Endodermal cell (in vitro differentiated cells): Measurements from ENCODE around the gene KIF12. TPM values are rescaled to one million over a fixed set of nuclear protein-coding genes. Genes with fewer than 3 reads are reported as not detected.

Source experiments
- DNase-seq: peaks from one replicate; pipeline ENCODE4 v3.0.0-alpha.2; 2017
- H3K27ac ChIP-seq: 2 replicates; pipeline ENCODE4 v1.5.1; 2013; ENCODE audit warnings: mild to moderate bottlenecking, low read depth, low read length, moderate library complexity
- H3K27me3 ChIP-seq: 2 replicates; pipeline ENCODE4 v1.6.1; 2013; ENCODE audit warnings: mild to moderate bottlenecking, low read length, moderate library complexity; ENCODE audit not compliant: insufficient read depth, control insufficient read depth, poor library complexity, severe bottlenecking
- H3K36me3 ChIP-seq: 2 replicates; pipeline ENCODE4 v1.7.0; 2013; ENCODE audit warnings: mild to moderate bottlenecking, low read length, moderate library complexity; ENCODE audit not compliant: control insufficient read depth, insufficient read depth
- H3K4me1 ChIP-seq: one replicate; pipeline ENCODE4 v1.7.0; 2013; ENCODE audit warnings: low read length; ENCODE audit not compliant: control insufficient read depth, insufficient read depth
- H3K4me3 ChIP-seq: 2 replicates; pipeline ENCODE4 v1.5.1; 2013; ENCODE audit warnings: mild to moderate bottlenecking, low read length, moderate library complexity
- H3K9ac ChIP-seq: 2 replicates; pipeline ENCODE4 v1.6.1; 2013; ENCODE audit warnings: mild to moderate bottlenecking, low read length, moderate library complexity; ENCODE audit not compliant: poor library complexity, severe bottlenecking; ENCODE audit errors: extremely low read depth
- H3K9me3 ChIP-seq: 2 replicates; pipeline ENCODE4 v1.6.1; 2013; ENCODE audit warnings: mild to moderate bottlenecking, low read length, moderate library complexity; ENCODE audit not compliant: control insufficient read depth
- H3K27ac Mint-ChIP-seq: 2 replicates; pipeline ENCODE4 v1.8.0; 2020; ENCODE audit warnings: mixed read lengths
- H3K27me3 Mint-ChIP-seq: 2 replicates; pipeline ENCODE4 v1.8.0; 2021; ENCODE audit warnings: mild to moderate bottlenecking, mixed read lengths; ENCODE audit not compliant: insufficient read depth
- H3K36me3 Mint-ChIP-seq: 2 replicates; pipeline ENCODE4 v1.8.0; 2020; ENCODE audit warnings: low read depth, mixed read lengths
- H3K4me1 Mint-ChIP-seq: 2 replicates; pipeline ENCODE4 v1.8.0; 2020; ENCODE audit warnings: mixed read lengths
- H3K4me3 Mint-ChIP-seq: 2 replicates; pipeline ENCODE4 v1.8.0; 2020; ENCODE audit warnings: mild to moderate bottlenecking, moderate library complexity, mixed read lengths
- H3K9me3 Mint-ChIP-seq: 2 replicates; pipeline ENCODE4 v1.8.0; 2020; ENCODE audit warnings: mild to moderate bottlenecking, mixed read lengths
- CTCF ChIP-seq: fragments of 200-600 bp; sonication (generic); conservative IDR thresholded peaks from 2 replicates; pipeline ENCODE4 v1.5.0; 2021; ENCODE audit warnings: antibody characterized with exemption, mild to moderate bottlenecking
- WGBS, 2 experiments: methylation state at CpG; one replicate each; pipeline versions ENCODE4 v1.1.5 to v1.1.7; 2013; ENCODE audit warnings: missing lambda C conversion rate in 2 of 2, mixed read lengths in 1 of 2; ENCODE audit not compliant: insufficient coverage in 1 of 2, insufficient read length in 1 of 2; 5-methylcytosine and 5-hydroxymethylcytosine counted together
- total RNA-seq, 2 donors: library from RNA; stranded (reverse); fragmentation: NEBNext Ultra II Directional in 1 of 2; extraction: Animal tissue kit (Norgen Biotek cat#: 25700) in 1 of 2; gene quantifications; 2 replicates in 1 of 2; 3 replicates in 1 of 2; pipeline ENCODE4 v1.2.1, GENCODE V29; 2021

The KIF12 gene
- total RNA-seq, 2 donors from 2014 or later: 11.4 to 16.3 TPM

GRCh38 chr9:114108016-114108833 is 9.1 kb upstream of the KIF12 start:
- H3K4me1 ChIP-seq: no peaks in the 10 kb centered on the region
- H3K27ac ChIP-seq: no peak overlapping the region
- no peaks in the 10 kb centered on the region for H3K36me3 ChIP-seq
- H3K9ac ChIP-seq: no peak overlapping the region
- 38 to 44% methylated on average over 17 to 28 of the region's 28 CpGs for WGBS, 2 experiments
- H3K9me3 Mint-ChIP-seq: no peaks in the 10 kb centered on the region
- no peaks in the 10 kb centered on the region for H3K9me3 ChIP-seq
- peaks cover 5% of the 10 kb centered on the region for H3K4me1 Mint-ChIP-seq
- peaks cover 41% of the 10 kb centered on the region for H3K27me3 ChIP-seq
- DNase-seq: peak; percentile 96
- peaks cover 77% of the 10 kb centered on the region for H3K27me3 Mint-ChIP-seq
- peak; percentile 100 for TF ChIP-seq CTCF
- no peak overlapping the region for H3K4me3 ChIP-seq
- no peak overlapping the region for H3K27ac Mint-ChIP-seq
- no peak overlapping the region for H3K4me3 Mint-ChIP-seq
- no peaks in the 10 kb centered on the region for H3K36me3 Mint-ChIP-seq

GRCh38 chr9:114107286-114108001 is 8.4 kb upstream of the KIF12 start:
- Histone ChIP-seq H3K9me3 (no peaks in the 10 kb centered on the region), H3K4me3 (no peak overlapping the region), H3K27ac (no peak overlapping the region), H3K9ac (no peak overlapping the region), H3K36me3 (no peaks in the 10 kb centered on the region), H3K4me1 (no peaks in the 10 kb centered on the region), H3K27me3 (peaks cover 35% of the 10 kb centered on the region)
- 87 to 89% methylated on average over 12 to 13 of the region's 13 CpGs for WGBS, 2 experiments
- Mint-ChIP-seq H3K4me1 (peaks cover 5% of the 10 kb centered on the region), H3K36me3 (no peaks in the 10 kb centered on the region), H3K9me3 (peaks cover 4% of the 10 kb centered on the region), H3K27ac (no peak overlapping the region), H3K4me3 (no peak overlapping the region), H3K27me3 (peaks cover 76% of the 10 kb centered on the region)
- no peak for TF ChIP-seq CTCF
- DNase-seq: no peak

- peaks cover 5% of the 10 kb centered on the region for H3K4me1 Mint-ChIP-seq
- H3K27ac Mint-ChIP-seq: no peak overlapping the region
- no peak for DNase-seq
- Histone ChIP-seq H3K36me3 (no peaks in the 10 kb centered on the region), H3K4me3 (no peak overlapping the region), H3K27me3 (peaks cover 36% of the 10 kb centered on the region), H3K9ac (no peak overlapping the region), H3K27ac (no peak overlapping the region), H3K4me1 (no peaks in the 10 kb centered on the region), H3K9me3 (peaks cover 6% of the 10 kb centered on the region)
- H3K9me3 Mint-ChIP-seq: peaks cover 11% of the 10 kb centered on the region
- 81 to 89% methylated on average over 5 of the region's 5 CpGs for WGBS, 2 experiments
- H3K36me3 Mint-ChIP-seq: no peaks in the 10 kb centered on the region
- no peak for TF ChIP-seq CTCF
- H3K27me3 Mint-ChIP-seq: peaks cover 76% of the 10 kb centered on the region
- no peak overlapping the region for H3K4me3 Mint-ChIP-seq
Measured at GRCh38 chr9:114105236-114105635, 6.1 kb upstream of the KIF12 start.
